ENCODE data around the gene GABRG3.

- TF ChIP-seq MAX (IDR thresholded peaks at IDR 0.05; ENCODE audit: insufficient read depth, insufficient read length) (no peak), CTCF (IDR thresholded peaks at IDR 0.05; ENCODE audit: extremely low read depth in 1 of 2, insufficient read depth in 1 of 2, low read depth in 1 of 2, low read length in 2 of 2) (no peak), POLR2A (IDR thresholded peaks at IDR 0.05; ENCODE audit: low read depth, low read length) (no peak), EZH2 (IDR thresholded peaks at IDR 0.05; ENCODE audit: borderline replicate concordance, low read depth, low read length, severe bottlenecking) (no peak), JUN (IDR thresholded peaks at IDR 0.05; ENCODE audit: borderline replicate concordance, insufficient read depth, insufficient read length, low read depth) (no peak)
These were observed 457.2 kb downstream of the GABRG3 start for GRCh38 chr15:27428151-27428550.

Data from endothelial cell of umbilical vein (primary cell).